H9 (cell line): Measurements from ENCODE around the gene METRN. TPM values are rescaled to one million over a fixed set of nuclear protein-coding genes. Genes with fewer than 3 reads are reported as not detected.

Experiments used
- DNase-seq: peaks from one replicate; pipeline ENCODE4 v3.0.0-alpha.2; 2017
- H2AFZ ChIP-seq: one replicate; pipeline ENCODE4 v1.6.1; 2013; ENCODE audit warnings: mild to moderate bottlenecking, low read length, control low read depth, moderate library complexity
- H2AK5ac ChIP-seq: 2 replicates; pipeline ENCODE4 v1.6.1; 2013; ENCODE audit warnings: low read length, control low read depth, mixed read lengths; ENCODE audit not compliant: insufficient read length
- H2BK120ac ChIP-seq: one replicate; pipeline ENCODE4 v1.6.1; 2013; ENCODE audit warnings: low read depth, mild to moderate bottlenecking, low read length, control low read depth, inconsistent platforms; ENCODE audit not compliant: poor library complexity, severe bottlenecking
- H2BK12ac ChIP-seq: 2 replicates; pipeline ENCODE4 v1.6.1; 2013; ENCODE audit warnings: low read length, control low read depth, mixed read lengths, low read depth; ENCODE audit not compliant: insufficient read length
- H2BK15ac ChIP-seq: 2 replicates; pipeline ENCODE4 v1.6.1; 2013; ENCODE audit warnings: low read depth, low read length, control low read depth
- H2BK20ac ChIP-seq: one replicate; pipeline ENCODE4 v1.6.1; 2013; ENCODE audit warnings: low read depth, mild to moderate bottlenecking, low read length, control low read depth, inconsistent platforms; ENCODE audit not compliant: poor library complexity, severe bottlenecking
- H2BK5ac ChIP-seq: 2 replicates; pipeline ENCODE4 v1.6.1; 2013; ENCODE audit warnings: low read length, control low read depth, mixed read lengths; ENCODE audit not compliant: insufficient read length
- H3K14ac ChIP-seq: 2 replicates; pipeline ENCODE4 v1.6.1; 2013; ENCODE audit warnings: low read length, control low read depth; ENCODE audit not compliant: insufficient read depth
- H3K18ac ChIP-seq: 2 replicates; pipeline ENCODE4 v1.6.1; 2013; ENCODE audit warnings: low read depth, mild to moderate bottlenecking, mixed read lengths, low read length, control low read depth; ENCODE audit not compliant: insufficient read length
- H3K23ac ChIP-seq: 2 replicates; pipeline ENCODE4 v1.6.1; 2013; ENCODE audit warnings: low read length, control low read depth, mixed read lengths, low read depth; ENCODE audit not compliant: insufficient read length
- H3K23me2 ChIP-seq: 2 replicates; pipeline ENCODE4 v1.6.1; 2013; ENCODE audit warnings: low read depth, mild to moderate bottlenecking, mixed read lengths, low read length, control low read depth; ENCODE audit not compliant: insufficient read length, poor library complexity, severe bottlenecking
- H3K27ac ChIP-seq: 2 replicates; pipeline ENCODE4 v1.5.1; 2013; ENCODE audit warnings: low read length, control low read depth, mixed read lengths, low read depth; ENCODE audit not compliant: insufficient read length
- H3K27me3 ChIP-seq: 2 replicates; pipeline ENCODE4 v1.6.1; 2013; ENCODE audit warnings: low read length, control low read depth, inconsistent platforms; ENCODE audit not compliant: insufficient read depth
- H3K4ac ChIP-seq: 2 replicates; pipeline ENCODE4 v1.6.1; 2013; ENCODE audit warnings: low read depth, mild to moderate bottlenecking, control low read depth, inconsistent platforms, low read length, moderate library complexity
- H3K4me1 ChIP-seq: 2 replicates; pipeline ENCODE4 v1.6.1; 2013; ENCODE audit warnings: low read length, control low read depth, inconsistent platforms; ENCODE audit not compliant: insufficient read depth
- H3K4me2 ChIP-seq: 2 replicates; pipeline ENCODE4 v1.6.1; 2013; ENCODE audit warnings: low read length, control low read depth, mixed read lengths; ENCODE audit not compliant: insufficient read length, insufficient read depth
- H3K56ac ChIP-seq: 2 replicates; pipeline ENCODE4 v1.6.1; 2013; ENCODE audit warnings: low read depth, mild to moderate bottlenecking, mixed read lengths, low read length, control low read depth; ENCODE audit not compliant: insufficient read length
- H3K79me1 ChIP-seq: 2 replicates; pipeline ENCODE4 v1.6.1; 2013; ENCODE audit warnings: low read depth, mild to moderate bottlenecking, moderate library complexity, low read length, control low read depth, inconsistent platforms; ENCODE audit not compliant: insufficient read depth, poor library complexity, severe bottlenecking
- H3K79me2 ChIP-seq: 2 replicates; pipeline ENCODE4 v1.6.1; 2013; ENCODE audit warnings: low read length, control low read depth, inconsistent platforms; ENCODE audit not compliant: insufficient read depth
- H3K9ac ChIP-seq: 2 replicates; pipeline ENCODE4 v1.6.1; 2013; ENCODE audit warnings: low read length, control low read depth, mixed read lengths; ENCODE audit not compliant: insufficient read length; ENCODE audit errors: extremely low read depth
- H3K9me3 ChIP-seq: one replicate; pipeline ENCODE4 v1.6.1; 2013; ENCODE audit warnings: low read depth, low read length, inconsistent platforms; ENCODE audit not compliant: control insufficient read depth
- H3T11ph ChIP-seq: one replicate; pipeline ENCODE4 v1.6.1; 2013; ENCODE audit warnings: mild to moderate bottlenecking, low read length, control low read depth, inconsistent platforms
- H4K20me1 ChIP-seq: one replicate; pipeline ENCODE4 v1.6.1; 2013; ENCODE audit not compliant: control insufficient read depth, insufficient read length, insufficient read depth
- H4K5ac ChIP-seq: 2 replicates; pipeline ENCODE4 v1.6.1; 2013; ENCODE audit warnings: low read depth, mild to moderate bottlenecking, mixed read lengths, low read length, control low read depth; ENCODE audit not compliant: insufficient read length
- H4K8ac ChIP-seq: replicated peaks from 2 replicates; pipeline ENCODE4 v1.6.1; 2013; ENCODE audit warnings: low read length, control low read depth, mixed read lengths, low read depth; ENCODE audit not compliant: insufficient read length
- H4K91ac ChIP-seq: 2 replicates; pipeline ENCODE4 v1.6.1; 2013; ENCODE audit warnings: low read depth, mild to moderate bottlenecking, moderate library complexity, mixed read lengths, low read length, control low read depth; ENCODE audit not compliant: insufficient read length
- H3K27ac Mint-ChIP-seq, 3 experiments: 2 replicates in 2 of 3; 3 replicates in 1 of 3; pipeline ENCODE4 v1.8.0; 2020 to 2021; ENCODE audit warnings: mixed read lengths in 3 of 3, mild to moderate bottlenecking in 1 of 3, moderate library complexity in 1 of 3
- H3K27me3 Mint-ChIP-seq: 2 replicates; pipeline ENCODE4 v1.8.0; 2021; ENCODE audit warnings: low read depth, mild to moderate bottlenecking, moderate library complexity, mixed read lengths
- H3K36me3 Mint-ChIP-seq, 3 experiments: 2 replicates in 2 of 3; 3 replicates in 1 of 3; pipeline ENCODE4 v1.8.0; 2020 to 2021; ENCODE audit warnings: low read depth in 3 of 3, mixed read lengths in 3 of 3; ENCODE audit not compliant: insufficient read depth in 1 of 3
- H3K4me1 Mint-ChIP-seq, 2 experiments: 2 replicates each; pipeline ENCODE4 v1.8.0; 2020; ENCODE audit warnings: mixed read lengths in 2 of 2
- H3K4me3 Mint-ChIP-seq, 2 experiments: 2 replicates in 1 of 2; 3 replicates in 1 of 2; pipeline ENCODE4 v1.8.0; 2020 to 2021; ENCODE audit warnings: mild to moderate bottlenecking in 2 of 2, mixed read lengths in 2 of 2, moderate library complexity in 1 of 2
- H3K9me3 Mint-ChIP-seq, 2 experiments: 2 replicates in 1 of 2; 3 replicates in 1 of 2; pipeline ENCODE4 v1.8.0; 2020; ENCODE audit warnings: mild to moderate bottlenecking in 2 of 2, mixed read lengths in 2 of 2, moderate library complexity in 1 of 2
- WGBS: extraction: QIAGEN DNeasy Blood & Tissue Kit; methylation state at CpG from one replicate; pipeline ENCODE4 v1.1.7; 2013; ENCODE audit warnings: missing lambda C conversion rate, low lambda C conversion rate, mixed read lengths; ENCODE audit not compliant: insufficient read length; ENCODE audit errors: extremely low coverage; 5-methylcytosine and 5-hydroxymethylcytosine counted together
- total RNA-seq: library from RNA; stranded (reverse); gene quantifications from 2 replicates; pipeline ENCODE4 v1.2.1, GENCODE V29; 2021
- TF ChIP-seq, protein P1 (sequence below): fragments of 200-600 bp; sonication (generic); conservative IDR thresholded peaks from 3 replicates; pipeline ENCODE4 v1.8.0; 2021; ENCODE audit warnings: antibody characterized with exemption, mild to moderate bottlenecking

Gene METRN
- total RNA-seq, 1 experiment from 2014 or later: 26.2 TPM

DNA sequence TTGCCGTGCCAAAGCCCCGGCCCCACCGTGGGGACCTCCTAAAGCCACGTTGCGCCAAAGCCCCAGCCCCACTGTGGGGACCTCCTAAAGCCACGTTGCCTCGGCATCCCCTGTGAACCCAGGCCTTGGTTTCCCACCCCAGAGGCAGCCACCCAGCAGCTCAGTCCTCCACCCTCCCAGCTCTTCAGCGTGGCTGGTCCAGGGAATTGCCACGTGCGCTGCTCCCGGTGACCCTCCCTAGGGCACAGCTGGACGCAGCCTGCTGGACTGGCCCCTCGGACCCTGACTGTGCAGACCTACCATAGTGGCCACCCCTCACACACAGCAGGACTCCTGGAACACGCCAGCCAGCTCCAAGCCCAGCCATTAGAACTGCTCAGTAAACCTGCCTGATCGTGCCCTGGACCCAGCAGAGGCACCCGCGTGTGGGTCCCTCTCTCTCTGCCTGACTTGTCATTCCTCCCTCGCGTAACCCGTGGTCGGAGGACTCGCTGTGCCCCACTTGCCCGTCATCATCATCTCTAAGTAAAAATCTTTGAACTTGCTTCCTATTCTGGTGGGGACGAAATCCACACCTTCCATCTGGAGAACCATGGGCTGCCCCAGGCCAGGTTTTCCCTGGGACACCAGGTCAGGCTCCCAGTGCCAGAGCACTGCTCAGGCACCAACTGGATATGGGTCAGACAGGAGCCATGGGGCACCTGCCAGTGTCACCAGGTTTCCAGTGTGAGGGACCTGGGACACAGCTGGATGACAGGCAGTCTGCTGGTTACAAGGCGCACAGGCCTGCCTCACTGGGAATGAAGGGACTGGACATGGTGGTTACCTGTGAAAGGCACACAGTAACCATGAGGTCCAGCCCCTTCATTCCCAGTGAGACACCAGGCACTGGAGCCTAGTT lies 20.3 kb downstream of the METRN start:
- Histone ChIP-seq H3K79me1 (no peaks in the 10 kb centered on the region), H4K8ac (no peak overlapping the region), H2BK120ac (no peak overlapping the region), H3K79me2 (no peaks in the 10 kb centered on the region), H3K56ac (no peak overlapping the region), H3K9ac (no peak overlapping the region), H3K4me1 (peaks cover 2% of the 10 kb centered on the region; the same call in 1 of the 2 replicates), H3K14ac (no peak overlapping the region), H4K91ac (no peak overlapping the region), H3K23me2 (peaks cover 3% of the 10 kb centered on the region), H2BK20ac (no peak overlapping the region), H3K23ac (no peak overlapping the region), H4K20me1 (no peaks in the 10 kb centered on the region), H3K27ac (no peak overlapping the region), H2BK15ac (no peak overlapping the region), H3K4me2 (no peak overlapping the region), H2BK5ac (no peak overlapping the region), H3K4ac (no peak overlapping the region), H2BK12ac (no peak overlapping the region), H4K5ac (no peak overlapping the region), H2AK5ac (no peak overlapping the region), H3K18ac (no peak overlapping the region), H2AFZ (no peak overlapping the region), H3K9me3 (no peaks in the 10 kb centered on the region), H3K27me3 (no peaks in the 10 kb centered on the region), H3T11ph (no peak overlapping the region)
- H3K9me3 Mint-ChIP-seq: no peaks in the 10 kb centered on the region
- no peaks in the 10 kb centered on the region for H3K27me3 Mint-ChIP-seq
- 0 out of 7 replicates have a peak overlapping the region, but pooled peaks of 1 of the 3 experiments have one; percentile 40 for H3K27ac Mint-ChIP-seq
- no peak overlapping the region for H3K4me3 Mint-ChIP-seq
- TF ChIP-seq, protein P1, sequence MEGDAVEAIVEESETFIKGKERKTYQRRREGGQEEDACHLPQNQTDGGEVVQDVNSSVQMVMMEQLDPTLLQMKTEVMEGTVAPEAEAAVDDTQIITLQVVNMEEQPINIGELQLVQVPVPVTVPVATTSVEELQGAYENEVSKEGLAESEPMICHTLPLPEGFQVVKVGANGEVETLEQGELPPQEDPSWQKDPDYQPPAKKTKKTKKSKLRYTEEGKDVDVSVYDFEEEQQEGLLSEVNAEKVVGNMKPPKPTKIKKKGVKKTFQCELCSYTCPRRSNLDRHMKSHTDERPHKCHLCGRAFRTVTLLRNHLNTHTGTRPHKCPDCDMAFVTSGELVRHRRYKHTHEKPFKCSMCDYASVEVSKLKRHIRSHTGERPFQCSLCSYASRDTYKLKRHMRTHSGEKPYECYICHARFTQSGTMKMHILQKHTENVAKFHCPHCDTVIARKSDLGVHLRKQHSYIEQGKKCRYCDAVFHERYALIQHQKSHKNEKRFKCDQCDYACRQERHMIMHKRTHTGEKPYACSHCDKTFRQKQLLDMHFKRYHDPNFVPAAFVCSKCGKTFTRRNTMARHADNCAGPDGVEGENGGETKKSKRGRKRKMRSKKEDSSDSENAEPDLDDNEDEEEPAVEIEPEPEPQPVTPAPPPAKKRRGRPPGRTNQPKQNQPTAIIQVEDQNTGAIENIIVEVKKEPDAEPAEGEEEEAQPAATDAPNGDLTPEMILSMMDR: no peak
- peaks cover 9 to 13% of the 10 kb centered on the region in 2 experiments for H3K4me1 Mint-ChIP-seq
- peaks cover 5 to 36% (median 29%) of the 10 kb centered on the region in 3 experiments; a peak in 6 of 7 replicates for H3K36me3 Mint-ChIP-seq
- DNase-seq: no peak
- whole genome bisulfite sequencing: no CpG with 5 or more reads among the region's 25 CpGs
